Fibroblast of lung (primary cell): ENCODE data around the gene ZBTB17. TPM values are rescaled to one million over a fixed set of nuclear protein-coding genes. Genes with fewer than 3 reads are reported as not detected.
A peak's percentile ranks its signal among the peaks of the same experiment; 100 is the strongest.

Experiments
- DNase-seq, 2 donors: peaks; one replicate each; pipeline versions ENCODE4 v3.0.0 to v3.0.0-alpha.2; 2010; ENCODE audit warnings: low read depth in 2 of 2
- H2AFZ ChIP-seq: 2 replicates; pipeline ENCODE4 v1.5.1; 2012; ENCODE audit warnings: low read length, control low read depth, inconsistent platforms
- H3K27ac ChIP-seq: 2 replicates; pipeline ENCODE4 v1.5.1; 2011; ENCODE audit warnings: low read length, control low read depth; ENCODE audit not compliant: insufficient read depth
- H3K27me3 ChIP-seq: 2 replicates; pipeline ENCODE4 v1.5.1; 2011; ENCODE audit warnings: mild to moderate bottlenecking, low read length; ENCODE audit not compliant: control insufficient read depth, insufficient read depth
- H3K36me3 ChIP-seq: 2 replicates; pipeline ENCODE4 v1.5.1; 2011; ENCODE audit warnings: low read length; ENCODE audit not compliant: control insufficient read depth, insufficient read depth
- H3K4me1 ChIP-seq: 2 replicates; pipeline ENCODE4 v1.5.1; 2011; ENCODE audit warnings: low read length; ENCODE audit not compliant: control insufficient read depth, insufficient read depth; ENCODE audit errors: extremely low read depth
- H3K4me2 ChIP-seq: 2 replicates; pipeline ENCODE4 v1.5.1; 2011; ENCODE audit warnings: low read length, control low read depth; ENCODE audit not compliant: insufficient read depth; ENCODE audit errors: extremely low read depth
- H3K4me3 ChIP-seq, 4 experiments: fragments of 200-600 bp in 1 of 4; sonication (generic) in 1 of 4; replicated peaks in 1 of 4; 2 replicates each; pipeline ENCODE4 v1.5.1; 2011 to 2016; ENCODE audit warnings: low read length in 4 of 4, low read depth in 3 of 4, mild to moderate bottlenecking in 3 of 4, control low read depth in 2 of 4, inconsistent platforms in 1 of 4, mixed read lengths in 1 of 4; ENCODE audit not compliant: insufficient read depth in 1 of 4; ENCODE audit errors: control extremely low read depth in 1 of 4
- H3K79me2 ChIP-seq: 2 replicates; pipeline ENCODE4 v1.5.1; 2012; ENCODE audit warnings: mild to moderate bottlenecking, low read length, inconsistent platforms; ENCODE audit not compliant: control insufficient read depth, insufficient read depth
- H3K9ac ChIP-seq: 2 replicates; pipeline ENCODE4 v1.5.1; 2011; ENCODE audit warnings: mild to moderate bottlenecking, low read length, control low read depth; ENCODE audit not compliant: insufficient read depth
- H3K9me3 ChIP-seq: 2 replicates; pipeline ENCODE4 v1.5.1; 2012; ENCODE audit warnings: low read depth, low read length; ENCODE audit not compliant: control insufficient read depth, insufficient read depth
- H4K20me1 ChIP-seq: 2 replicates; pipeline ENCODE4 v1.5.1; 2011; ENCODE audit warnings: low read length; ENCODE audit not compliant: control insufficient read depth, insufficient read depth; ENCODE audit errors: extremely low read depth
- EZH2 ChIP-seq: IDR thresholded peaks from 2 replicates; pipeline ENCODE4 v1.5.1; 2012; ENCODE audit warnings: low read length, control low read depth, mild to moderate bottlenecking; ENCODE audit errors: missing control alignments
- polyA plus RNA-seq, 2 donors: library from polyadenylated mRNA; depleted of rRNA in 1 of 2; stranded (reverse) in 1 of 2; unstranded in 1 of 2; fragments of >200 nt; gene quantifications; 2 replicates each; pipeline ENCODE4 v1.2.1, GENCODE V29; 2011 to 2012; ENCODE audit warnings: missing spikeins in 1 of 2
- total RNA-seq: library from RNA; depleted of rRNA; stranded (reverse); fragments of >200 nt; gene quantifications from 2 replicates; pipeline ENCODE4 v1.2.1, GENCODE V29; 2014
- TF ChIP-seq, protein P1 (sequence below), 2 donors: IDR thresholded peaks in 1 of 2; conservative IDR thresholded peaks in 1 of 2; 1 replicate in 1 of 2; 2 replicates in 1 of 2; pipeline ENCODE4 v1.5.1; 2011 to 2012; ENCODE audit warnings: low read length in 2 of 2, control low read depth in 1 of 2, inconsistent platforms in 1 of 2, low read depth in 1 of 2, mild to moderate bottlenecking in 1 of 2

ZBTB17 gene
- total and polyA plus RNA-seq, 2 donors (not counting 1 experiment from before 2014, with no cell fraction given), result 12.6 to 54.3 TPM

- no peak overlapping the region for H2AFZ ChIP-seq
- H3K4me3 ChIP-seq, result no peak overlapping the region
- DNase-seq, result peak in 1 of 2 donors; percentile 80
- H3K79me2 ChIP-seq, result peaks cover 65% of the 10 kb centered on the region
- H3K4me2 ChIP-seq, result no peak overlapping the region
- H3K9me3 ChIP-seq, result no peaks in the 10 kb centered on the region
- H3K9ac ChIP-seq, result no peak overlapping the region
- peak overlapping the region; percentile 99 for H3K27ac ChIP-seq
- H3K36me3 ChIP-seq, result peaks cover 12% of the 10 kb centered on the region
- no peaks in the 10 kb centered on the region for H4K20me1 ChIP-seq
- H3K27me3 ChIP-seq, result no peaks in the 10 kb centered on the region
- peaks cover 58% of the 10 kb centered on the region for H3K4me1 ChIP-seq
- TF ChIP-seq, protein P1, sequence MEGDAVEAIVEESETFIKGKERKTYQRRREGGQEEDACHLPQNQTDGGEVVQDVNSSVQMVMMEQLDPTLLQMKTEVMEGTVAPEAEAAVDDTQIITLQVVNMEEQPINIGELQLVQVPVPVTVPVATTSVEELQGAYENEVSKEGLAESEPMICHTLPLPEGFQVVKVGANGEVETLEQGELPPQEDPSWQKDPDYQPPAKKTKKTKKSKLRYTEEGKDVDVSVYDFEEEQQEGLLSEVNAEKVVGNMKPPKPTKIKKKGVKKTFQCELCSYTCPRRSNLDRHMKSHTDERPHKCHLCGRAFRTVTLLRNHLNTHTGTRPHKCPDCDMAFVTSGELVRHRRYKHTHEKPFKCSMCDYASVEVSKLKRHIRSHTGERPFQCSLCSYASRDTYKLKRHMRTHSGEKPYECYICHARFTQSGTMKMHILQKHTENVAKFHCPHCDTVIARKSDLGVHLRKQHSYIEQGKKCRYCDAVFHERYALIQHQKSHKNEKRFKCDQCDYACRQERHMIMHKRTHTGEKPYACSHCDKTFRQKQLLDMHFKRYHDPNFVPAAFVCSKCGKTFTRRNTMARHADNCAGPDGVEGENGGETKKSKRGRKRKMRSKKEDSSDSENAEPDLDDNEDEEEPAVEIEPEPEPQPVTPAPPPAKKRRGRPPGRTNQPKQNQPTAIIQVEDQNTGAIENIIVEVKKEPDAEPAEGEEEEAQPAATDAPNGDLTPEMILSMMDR (conservative IDR thresholded peaks at IDR 0.05 in 1 of 2, IDR thresholded peaks at IDR 0.05 in 1 of 2; ENCODE audit: low read depth in 1 of 2, low read length in 2 of 2), result no peak
- TF ChIP-seq EZH2, result no peak
These were observed 25.1 kb downstream of the ZBTB17 start for GRCh38 chr1:15950763-15951295.

- H3K9me3 ChIP-seq, result no peaks in the 10 kb centered on the region
- H3K27ac ChIP-seq, result peak overlapping the region; percentile 99
- peak overlapping the region; percentile 65 for H3K9ac ChIP-seq
- no peak overlapping the region for H2AFZ ChIP-seq
- H3K36me3 ChIP-seq, result peaks cover 18% of the 10 kb centered on the region
- H4K20me1 ChIP-seq, result no peaks in the 10 kb centered on the region
- peak overlapping the region; percentile 87 for H3K4me2 ChIP-seq
- H3K4me1 ChIP-seq, result peaks cover 56% of the 10 kb centered on the region
- no peak for DNase-seq
- peaks cover 62% of the 10 kb centered on the region for H3K79me2 ChIP-seq
- H3K27me3 ChIP-seq, result no peaks in the 10 kb centered on the region
- H3K4me3 ChIP-seq, result no peak overlapping the region
- TF ChIP-seq, protein P1 (conservative IDR thresholded peaks at IDR 0.05 in 1 of 2, IDR thresholded peaks at IDR 0.05 in 1 of 2; ENCODE audit: low read depth in 1 of 2, low read length in 2 of 2), result no peak
- no peak for TF ChIP-seq EZH2
These were observed 25.6 kb downstream of the ZBTB17 start for GRCh38 chr1:15950302-15950701.

DNA sequence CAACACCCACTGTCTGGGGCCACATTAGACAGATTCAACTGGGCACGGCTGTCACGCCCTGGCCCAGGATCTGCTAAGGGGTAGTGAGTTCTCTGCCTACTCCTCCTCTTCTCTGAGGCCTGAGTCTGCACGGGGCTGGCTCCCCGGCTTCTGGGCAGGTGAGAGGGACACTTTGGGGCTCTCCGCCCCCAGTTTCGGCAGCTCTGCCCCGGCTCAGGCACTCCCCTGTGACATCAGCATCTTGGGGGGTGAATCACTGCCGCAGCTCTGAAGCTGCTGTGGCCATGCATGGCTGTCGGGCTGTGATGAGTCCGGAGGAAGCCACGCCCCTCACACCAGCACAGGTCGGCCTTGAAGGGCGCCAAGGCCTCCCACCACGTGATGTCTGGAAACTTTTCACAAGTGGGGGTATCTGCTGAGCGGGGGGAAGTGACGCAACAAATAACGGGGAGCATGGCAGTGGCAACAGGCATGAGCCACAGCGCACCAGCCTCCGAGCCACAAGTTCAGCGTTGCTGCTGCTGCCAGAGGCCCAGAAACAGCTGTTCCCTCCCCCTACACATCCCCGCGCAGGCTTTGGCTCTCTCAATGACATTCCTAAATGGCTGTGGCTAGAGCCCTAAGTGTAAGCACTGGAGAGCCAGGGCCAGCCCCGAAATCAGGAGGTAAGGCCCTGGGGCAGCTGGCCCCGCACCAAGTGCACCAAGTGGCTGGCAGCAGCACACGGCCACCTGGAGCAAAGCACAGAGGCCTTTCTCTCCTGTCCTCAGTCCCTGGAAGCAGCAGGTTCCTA lies 26.3 kb downstream of the ZBTB17 start:
- H4K20me1 ChIP-seq, result no peaks in the 10 kb centered on the region
- H3K9ac ChIP-seq, result peak overlapping the region; percentile 83
- no peaks in the 10 kb centered on the region for H3K9me3 ChIP-seq
- peak overlapping the region; percentile 87 for H3K4me2 ChIP-seq
- TF ChIP-seq, protein P1 (conservative IDR thresholded peaks at IDR 0.05 in 1 of 2, IDR thresholded peaks at IDR 0.05 in 1 of 2; ENCODE audit: low read depth in 1 of 2, low read length in 2 of 2), result no peak
- TF ChIP-seq EZH2, result no peak
- no peak overlapping the region for H2AFZ ChIP-seq
- H3K27me3 ChIP-seq, result no peaks in the 10 kb centered on the region
- peak; percentile 94 to 98 for DNase-seq
- peaks cover 19% of the 10 kb centered on the region for H3K36me3 ChIP-seq
- H3K27ac ChIP-seq, result peak overlapping the region; percentile 99
- peaks cover 53% of the 10 kb centered on the region for H3K4me1 ChIP-seq
- H3K79me2 ChIP-seq, result peaks cover 56% of the 10 kb centered on the region
- peak overlapping the region in 1 of 4 experiments; percentile 46 for H3K4me3 ChIP-seq
